GM19455 (cell line): ENCODE measurements around the gene GAS2L3.
"Not testable (repeated sequence)": the region's sequence is repeated elsewhere in the genome, so short reads cannot be mapped to it uniquely, and the experiment has no call there.

Source experiments
- ATAC-seq: cut with Tn5 transposase; IDR thresholded peaks from one replicate; pipeline ENCODE4 v1.9.1; 2021; ENCODE audit not compliant: unreplicated experiment

GAS2L3 gene

DNA sequence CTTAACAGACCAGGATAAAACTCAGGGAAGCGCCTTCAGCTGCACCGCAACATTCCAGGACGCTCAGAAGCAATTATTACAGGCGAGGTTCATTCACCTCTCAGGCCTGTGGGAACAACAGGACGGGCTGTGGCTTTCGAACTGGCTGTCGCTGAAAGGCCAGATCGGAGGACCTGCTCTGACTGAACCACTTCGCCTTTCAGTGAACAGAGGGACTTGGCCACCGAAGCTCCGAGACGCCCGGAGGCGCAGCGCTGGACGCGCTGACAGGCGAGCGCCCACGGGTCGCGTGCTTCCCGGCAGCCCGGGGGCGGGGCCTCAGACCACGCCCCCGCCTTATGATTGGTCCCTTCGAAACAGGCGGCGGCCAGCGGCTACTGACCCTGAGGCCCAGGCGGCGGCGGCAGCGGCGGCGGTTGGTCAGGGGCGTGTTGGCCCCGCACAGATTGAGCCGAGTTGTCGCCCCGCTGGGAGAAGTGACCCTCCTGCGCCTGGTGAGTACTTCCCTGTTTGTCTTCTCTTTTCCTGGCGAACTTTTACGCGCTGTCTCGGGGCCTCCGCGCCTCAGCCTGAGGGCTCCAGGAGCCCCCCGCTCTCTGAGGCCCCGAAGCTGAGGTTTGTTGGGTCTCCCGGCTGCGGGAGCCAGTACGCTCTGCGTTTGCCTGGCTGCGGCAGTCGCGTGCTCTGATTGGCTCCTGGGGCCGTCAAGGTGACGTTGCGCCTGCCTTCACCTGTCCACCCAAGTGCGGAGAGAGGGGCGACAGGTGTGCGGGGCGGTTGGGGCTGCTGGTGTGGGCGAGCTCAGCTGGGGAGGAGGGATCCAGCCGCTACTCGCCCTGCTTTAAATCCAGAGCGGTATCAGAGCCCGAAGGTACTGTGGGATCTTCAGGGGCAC is at the start of gene GAS2L3:
GAS2L3 (plus strand) TSS at position 393 of the 895 bp plus-strand sequence. CDS start 21,221 bp downstream, outside the sequence.
- peak; percentile 99 for ATAC-seq

DNA sequence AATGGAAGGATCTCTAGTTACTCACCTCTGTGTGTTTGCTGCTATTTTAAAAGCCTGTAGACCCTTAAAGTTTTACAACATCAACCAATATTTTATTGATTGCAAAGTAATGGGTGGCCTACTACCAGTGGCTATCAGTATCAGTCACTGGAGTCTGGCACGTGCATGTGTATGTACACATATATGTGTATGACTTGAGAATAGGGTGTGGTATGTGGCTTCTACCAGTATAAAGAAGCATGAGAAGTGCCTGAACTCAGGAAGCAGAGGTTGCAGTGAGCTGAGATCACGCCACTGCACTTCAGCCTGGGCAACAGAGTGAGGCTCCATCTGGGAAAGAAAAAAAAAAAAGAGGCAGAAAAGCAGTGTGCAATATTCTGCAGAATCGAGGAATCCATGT is 45.5 kb upstream of the GAS2L3 start:
- ATAC-seq, result no peak

DNA sequence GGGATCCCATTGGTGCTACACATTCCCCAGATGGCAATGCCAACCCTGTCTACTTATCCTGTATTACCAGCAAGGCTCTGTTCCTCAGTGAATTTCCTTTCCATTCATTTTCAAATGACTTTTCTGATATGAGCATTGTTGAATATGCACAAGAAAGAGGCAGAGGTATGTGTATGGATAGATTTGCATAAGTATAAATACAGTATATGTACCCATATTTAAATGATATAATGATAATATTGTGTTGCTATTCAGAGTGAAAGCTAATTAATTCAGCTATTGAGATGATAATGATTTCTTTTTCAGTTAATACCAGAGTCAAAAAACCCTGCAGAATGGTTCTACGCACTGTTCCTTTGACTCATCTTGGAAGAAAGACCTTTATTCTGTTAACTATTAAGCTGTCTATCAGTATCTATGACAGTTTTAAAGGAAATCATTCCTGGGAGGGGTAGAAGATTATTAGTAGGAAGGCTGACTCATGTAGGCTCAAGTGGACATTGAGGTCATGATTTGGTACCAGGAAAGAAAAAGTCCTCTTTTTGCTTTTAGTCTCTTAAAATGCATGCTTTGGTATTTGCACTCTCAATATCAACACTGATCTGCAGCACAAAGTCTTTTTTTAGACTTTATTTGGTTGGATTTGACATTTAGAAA is 44.9 kb upstream of the GAS2L3 start:
- no peak for ATAC-seq

DNA sequence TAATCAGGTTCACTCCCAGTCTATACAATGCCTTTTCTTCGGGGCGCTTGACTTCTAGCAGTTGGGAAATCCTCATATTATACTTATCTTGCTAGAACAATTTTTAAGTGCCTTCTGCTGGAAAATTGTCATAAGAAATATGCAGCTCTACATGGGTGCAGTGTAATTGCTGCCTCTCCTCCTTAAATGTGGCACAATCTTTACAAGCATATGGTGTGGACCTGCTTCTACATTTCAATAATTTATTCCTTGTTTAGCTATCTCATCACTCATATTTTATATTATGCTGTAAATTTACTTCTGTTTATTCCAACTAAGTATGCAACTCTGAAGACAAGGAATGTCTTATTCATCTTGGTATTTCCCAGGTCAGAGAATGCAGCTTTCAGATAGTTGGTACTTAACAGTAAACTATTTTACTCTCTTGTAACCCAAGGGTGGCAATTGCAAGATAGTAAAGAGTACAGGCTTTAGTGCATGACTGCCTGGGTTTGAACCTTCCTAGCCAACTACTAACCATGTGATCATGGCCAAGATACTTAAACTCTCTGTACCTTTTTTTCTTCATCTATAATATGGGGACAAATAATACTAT is 43.6 kb upstream of the GAS2L3 start:
- no peak for ATAC-seq

DNA sequence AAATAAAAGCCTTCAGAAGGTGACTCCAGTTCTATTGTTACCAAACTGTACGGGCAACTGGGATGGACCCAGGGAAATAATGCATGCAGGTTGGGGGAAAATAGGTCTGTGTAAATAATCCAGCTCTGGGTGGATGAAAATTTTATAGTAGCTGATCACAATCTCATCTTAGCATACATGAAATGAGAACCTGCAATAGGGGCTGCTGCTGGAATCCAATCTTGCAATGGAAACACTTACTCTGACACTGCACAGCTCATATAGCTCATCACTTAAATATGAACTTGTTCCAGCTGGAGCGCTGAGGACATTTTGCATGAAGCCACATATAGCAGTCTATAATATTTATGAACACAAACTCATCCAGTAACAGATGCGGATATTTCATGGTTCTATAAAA is 40.1 kb upstream of the GAS2L3 start:
- no peak for ATAC-seq

DNA sequence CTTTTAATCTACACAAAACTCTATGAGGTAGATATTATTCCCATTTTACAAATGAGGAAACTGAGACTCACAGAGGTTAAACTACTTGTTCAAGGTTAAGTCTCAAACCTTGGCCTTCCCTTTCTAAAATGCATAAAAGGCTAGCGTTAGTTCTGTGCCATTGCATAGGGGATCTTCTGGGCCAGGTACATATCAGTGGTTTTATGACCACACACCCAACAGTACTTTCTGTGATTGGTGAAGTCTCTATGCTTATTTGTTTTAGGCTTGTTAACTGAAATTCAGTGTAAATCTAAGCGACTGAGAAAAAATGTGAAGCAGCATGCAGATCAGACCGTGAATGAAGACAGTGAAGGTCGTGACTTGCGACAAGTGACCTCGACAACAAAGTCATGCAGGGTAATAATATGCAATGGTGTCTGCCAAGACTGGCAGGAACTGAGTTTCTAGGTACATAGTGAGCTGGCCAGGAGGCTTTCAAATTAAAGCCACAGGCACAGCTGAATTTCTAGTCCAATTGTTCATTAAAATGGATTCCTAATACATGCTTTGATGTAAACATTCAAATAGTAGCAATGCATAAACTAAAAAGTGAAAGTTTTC is 38.8 kb upstream of the GAS2L3 start:
- no peak for ATAC-seq

DNA sequence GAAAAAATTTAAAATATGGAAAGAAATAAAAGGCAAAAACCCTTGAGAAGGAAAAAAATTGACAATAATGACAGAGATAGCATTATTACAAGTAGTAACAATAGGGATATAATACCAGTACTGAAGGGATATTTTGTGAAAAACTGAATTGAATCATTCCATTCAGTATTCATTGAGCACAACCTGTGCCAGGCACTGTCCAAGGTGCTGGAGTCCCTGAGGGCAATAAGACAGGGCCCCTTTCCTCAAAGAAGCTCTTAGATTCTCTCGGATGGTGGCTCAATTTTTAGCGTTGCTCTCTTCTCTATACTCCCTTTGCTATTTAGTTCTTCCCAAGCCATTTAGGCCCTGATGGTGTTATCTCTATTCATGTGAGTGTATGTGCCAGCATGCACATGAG is 34.3 kb upstream of the GAS2L3 start:
- ATAC-seq, result no peak

DNA sequence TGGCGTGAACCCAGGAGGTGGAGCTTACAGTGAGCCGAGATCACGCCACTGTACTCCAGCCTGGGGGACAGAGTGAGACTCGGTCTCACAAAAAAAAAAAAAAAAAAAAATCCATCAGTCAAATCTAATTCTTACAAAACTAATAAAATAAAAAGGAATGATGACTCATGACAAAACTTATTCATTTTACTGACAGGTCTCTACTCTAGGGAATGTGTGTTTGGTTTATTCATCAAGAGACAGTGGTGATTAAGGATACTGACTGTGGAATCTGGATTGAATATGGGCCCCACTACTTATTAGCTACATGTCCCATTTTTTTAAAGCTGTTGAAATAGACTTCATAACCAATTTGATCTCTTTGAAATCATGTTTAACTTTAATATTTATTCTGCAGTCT is 29.3 kb upstream of the GAS2L3 start:
- ATAC-seq, result no peak

DNA sequence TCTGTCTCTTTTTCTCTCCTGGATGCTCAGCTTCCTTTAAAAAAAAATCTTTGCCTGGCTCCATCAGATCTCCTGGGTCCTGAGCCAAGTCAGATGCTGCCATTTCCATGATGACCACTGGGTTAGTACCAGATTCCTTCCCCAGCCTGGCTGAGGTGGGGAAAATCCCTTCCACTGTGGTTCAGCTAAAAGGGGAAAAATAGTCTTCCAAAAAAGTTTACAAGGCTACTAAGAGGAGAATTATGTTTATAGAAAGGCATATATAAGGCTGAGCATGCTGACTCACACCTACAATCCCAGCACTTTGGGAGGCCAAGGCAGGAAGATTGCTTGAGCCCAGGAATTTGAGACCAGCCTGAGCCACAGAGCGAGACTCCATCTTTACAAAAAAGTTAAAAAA is 28.4 kb upstream of the GAS2L3 start:
- no peak for ATAC-seq

DNA sequence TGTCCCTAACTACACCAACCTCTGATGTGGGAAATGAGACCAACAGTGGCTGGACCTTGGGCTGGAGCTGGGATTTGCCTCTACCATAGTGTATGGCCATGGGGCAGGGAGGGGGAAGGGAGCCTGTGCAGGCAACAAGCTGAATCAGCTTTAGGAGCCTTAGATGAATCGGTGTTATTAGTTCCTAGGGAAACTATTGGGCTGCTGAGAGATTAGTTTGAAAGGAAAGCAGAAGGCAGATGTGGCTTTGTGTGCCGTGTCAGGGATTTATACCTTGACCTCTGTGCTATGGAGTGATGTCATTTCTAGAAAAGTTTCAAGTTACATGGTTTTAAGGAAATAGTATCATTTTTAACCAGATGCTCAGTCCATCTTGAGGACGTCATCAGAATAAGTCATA is 19.5 kb upstream of the GAS2L3 start:
- no peak for ATAC-seq

DNA sequence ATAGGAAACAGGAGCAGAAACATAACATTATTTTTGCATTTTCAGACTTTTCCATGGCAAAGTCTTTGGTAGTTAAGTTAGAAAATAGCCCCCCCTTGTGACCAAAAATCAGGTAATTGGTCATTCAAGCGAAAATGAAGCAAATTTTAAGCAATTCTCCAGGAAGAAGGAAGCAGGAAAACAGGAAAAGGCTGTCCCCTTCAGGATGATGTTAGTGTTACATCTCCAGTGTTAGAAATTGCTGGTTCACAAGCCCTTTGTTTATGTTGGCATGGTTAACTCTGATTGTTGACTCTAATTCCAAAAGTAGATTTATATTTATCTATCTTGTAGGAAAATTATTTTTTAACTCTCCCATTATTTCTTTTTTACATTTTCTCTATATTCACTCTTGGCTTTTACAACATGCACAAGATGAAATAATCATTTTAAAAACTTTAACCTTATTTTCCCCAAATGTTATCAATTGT is 18.8 kb upstream of the GAS2L3 start:
- ATAC-seq, result no peak

DNA sequence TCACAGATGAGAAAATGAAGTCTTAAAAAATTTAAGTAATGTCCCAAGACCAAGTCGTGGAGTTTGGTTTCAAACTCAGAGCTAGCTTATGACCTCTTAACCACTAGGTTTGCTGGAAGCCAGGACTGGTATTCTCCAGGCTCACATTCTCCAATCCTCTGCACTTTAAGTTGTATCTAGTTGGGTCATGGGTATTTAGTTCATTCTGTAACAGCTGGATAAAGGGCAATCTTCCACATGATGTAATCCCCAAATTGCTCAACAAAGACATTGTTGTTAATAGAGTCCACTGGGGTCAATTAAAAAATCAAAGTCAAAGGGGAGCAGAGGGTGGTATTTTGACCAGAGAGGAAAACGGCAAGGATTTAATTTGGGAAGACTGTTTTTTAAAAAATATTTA is 17.8 kb upstream of the GAS2L3 start:
- ATAC-seq, result no peak

DNA sequence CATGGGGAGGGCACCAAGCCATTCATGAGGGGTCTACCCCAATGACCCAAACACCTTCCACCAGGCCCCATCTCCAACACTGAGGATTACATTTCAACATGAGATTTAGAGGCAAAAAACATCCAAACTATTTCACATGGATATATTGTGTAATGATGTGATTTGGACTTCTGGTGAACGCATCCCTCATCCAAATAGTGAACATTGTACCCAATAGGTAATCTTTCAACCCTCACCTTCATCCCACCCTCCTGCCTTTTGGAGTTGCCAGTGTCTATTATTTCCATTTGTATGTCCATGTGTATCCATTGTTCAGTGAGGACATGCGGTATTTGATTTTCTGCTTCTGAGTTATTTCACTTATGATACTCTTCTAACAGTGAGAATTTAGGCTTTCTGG is 16.1 kb upstream of the GAS2L3 start:
- ATAC-seq, result no peak

DNA sequence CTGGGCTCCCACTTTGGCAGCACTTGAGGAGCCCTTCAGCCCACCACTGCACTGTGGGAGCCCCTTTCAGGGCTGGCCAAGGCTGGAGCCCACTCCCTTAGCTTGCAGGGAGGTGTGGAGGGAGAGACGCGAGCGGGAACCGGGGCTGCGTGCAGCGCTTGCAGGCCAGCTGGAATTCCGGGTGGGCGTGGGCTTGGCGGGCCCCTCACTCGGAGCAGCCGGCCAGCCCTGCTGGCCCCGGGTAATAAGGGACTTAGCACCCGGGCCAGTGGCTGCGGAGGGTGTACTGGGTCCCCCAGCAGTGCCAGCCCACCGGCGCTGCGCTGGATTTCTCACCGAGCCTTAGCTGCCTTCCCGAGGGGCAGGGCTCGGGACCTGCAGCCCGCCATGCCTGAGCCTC is 14.2 kb upstream of the GAS2L3 start:
- not testable (repeated sequence) for ATAC-seq

DNA sequence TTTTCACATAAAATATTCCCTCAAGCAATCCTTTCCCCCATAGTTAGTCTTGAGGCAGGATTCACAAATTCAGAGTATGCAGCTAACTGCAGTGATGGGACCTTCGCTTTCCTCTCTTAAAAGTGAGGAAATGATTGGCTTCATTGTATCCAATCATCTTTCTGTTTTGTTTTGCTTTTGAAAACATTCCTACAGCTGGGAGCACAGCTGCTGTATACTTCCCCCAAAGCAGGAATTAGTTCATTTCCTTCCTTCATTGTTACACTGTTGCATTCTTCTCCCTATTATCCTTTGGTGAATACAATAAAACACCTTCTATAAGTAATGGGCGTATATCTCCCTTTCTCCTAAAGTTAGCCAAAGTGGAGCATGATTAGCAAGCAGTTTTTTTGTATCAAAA is 9.4 kb upstream of the GAS2L3 start:
- no peak for ATAC-seq

DNA sequence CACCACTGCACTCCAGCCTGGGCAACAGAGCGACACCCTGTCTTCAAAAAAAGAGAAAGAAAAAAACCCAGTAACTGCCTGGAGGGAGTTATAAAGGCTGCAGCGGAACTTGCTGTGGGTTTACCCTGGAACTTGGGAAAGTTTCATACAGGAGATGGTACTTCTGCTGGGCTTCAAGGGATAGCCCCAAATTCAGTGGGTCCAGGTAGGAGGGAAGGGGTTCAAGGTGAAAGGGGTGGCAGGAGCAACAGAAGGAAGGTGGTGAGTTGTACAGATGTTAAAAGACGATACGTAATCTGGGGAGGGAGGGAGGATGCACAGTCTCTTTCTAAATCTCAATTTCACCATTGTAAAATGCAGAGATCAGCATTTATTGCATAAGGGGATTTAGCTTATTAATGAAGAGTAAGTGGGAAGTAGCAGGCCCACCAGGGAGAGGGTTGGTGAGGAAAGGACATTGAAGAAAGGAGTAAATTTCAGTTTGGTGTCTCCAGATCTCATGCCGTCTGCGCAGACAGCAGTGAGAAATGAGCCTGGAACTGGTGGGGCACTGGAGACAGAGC is 8.5 kb upstream of the GAS2L3 start:
- ATAC-seq, result no peak

DNA sequence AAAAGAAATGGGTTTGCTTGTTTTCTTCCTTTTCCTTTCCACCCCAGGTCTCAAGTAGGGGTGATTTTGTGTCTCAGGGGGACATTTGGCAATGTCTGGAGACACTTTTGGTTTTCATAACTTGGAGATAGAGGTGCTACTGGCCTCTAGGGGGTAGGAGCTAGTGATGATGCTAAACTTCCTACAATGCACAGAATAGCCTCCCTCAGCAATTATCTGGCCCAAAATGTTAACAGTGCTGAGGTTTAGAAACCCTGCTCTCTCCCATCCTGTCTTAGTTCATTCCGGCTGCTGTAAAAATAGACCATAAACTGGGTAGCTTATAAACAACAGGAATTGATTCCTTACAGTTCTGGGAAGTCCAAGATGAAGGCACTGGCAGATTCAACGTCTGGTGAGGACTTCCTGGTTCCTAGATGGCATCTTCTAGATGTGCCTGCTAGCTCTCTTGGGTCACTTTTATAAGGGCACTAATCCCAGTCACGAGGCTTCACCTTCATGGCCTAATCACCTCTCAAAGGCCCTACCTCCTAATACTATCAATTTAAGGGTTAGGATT is 7.4 kb upstream of the GAS2L3 start:
- ATAC-seq, result no peak

DNA sequence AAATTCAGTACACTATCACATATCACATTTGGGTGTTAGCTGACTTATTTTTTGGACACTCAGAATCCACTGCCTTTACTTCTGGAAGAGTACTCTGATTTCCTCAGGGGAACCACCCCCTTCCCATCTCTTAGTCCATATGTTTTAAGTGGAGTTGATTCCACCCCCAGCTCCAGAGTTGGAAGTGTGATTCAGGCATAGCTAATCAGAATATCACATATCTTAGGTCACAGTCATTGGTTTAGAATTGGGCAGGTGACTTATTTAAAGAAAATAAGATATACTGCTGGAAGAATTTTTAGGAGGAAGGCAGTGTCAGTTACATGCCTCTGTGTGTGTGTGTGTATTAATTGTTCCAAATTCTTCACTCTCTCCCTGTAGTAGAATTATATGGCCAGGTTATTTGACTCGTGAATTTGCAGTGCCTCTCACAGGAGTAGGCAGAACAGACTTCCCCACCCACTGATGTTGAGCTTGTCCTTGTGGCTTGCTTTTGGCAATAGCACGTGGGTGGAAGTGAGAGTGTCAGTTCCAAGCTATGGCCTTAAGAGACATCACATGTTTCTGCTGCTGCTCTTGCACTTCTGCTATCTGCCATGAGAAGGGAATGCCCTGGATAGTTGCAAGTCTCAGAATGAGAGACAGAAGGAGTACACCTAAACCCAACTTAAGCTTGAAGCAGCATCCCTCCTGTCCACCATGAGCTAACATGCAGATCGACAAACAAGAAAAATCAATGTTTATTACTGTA is 6.4 kb upstream of the GAS2L3 start:
- peak; percentile 97 for ATAC-seq

DNA sequence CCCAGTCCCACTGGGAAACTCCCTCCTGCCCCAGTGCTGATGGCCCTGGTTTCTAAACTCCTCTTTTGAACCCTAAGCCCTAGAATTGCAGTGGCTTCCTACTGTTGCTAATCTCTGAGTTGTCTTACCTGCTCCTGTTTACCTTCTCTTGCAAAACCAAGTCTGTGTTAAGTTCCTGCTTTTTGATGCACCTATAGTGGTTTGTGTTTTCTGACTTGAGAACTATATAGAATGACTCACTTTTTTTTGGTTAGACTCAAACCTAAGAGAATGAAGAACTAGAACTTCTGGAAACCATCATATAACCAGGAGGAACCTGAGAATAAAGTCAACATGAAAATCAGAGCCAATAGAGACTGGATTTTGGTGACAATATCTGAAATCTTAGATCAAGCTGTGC is 5.5 kb upstream of the GAS2L3 start:
- no peak for ATAC-seq

DNA sequence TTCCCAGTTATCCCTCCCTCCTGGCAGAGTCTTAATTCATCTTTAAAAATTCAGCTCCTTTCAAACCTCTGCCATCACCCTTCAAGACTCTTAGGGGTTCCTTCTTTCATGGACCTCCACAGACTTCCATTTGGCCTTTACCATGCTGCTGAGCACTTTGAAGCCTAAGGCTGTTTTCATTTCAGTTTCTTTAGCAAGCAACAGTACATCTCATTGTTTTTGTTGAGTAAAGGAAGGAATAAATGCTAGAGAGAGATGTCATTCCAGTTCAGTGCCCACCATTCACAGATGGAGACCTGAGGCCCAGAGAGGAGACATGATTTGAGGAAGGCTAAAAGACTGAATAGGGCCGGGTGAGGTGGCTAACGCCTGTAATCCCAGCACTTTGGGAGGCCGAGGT is 1.3 kb upstream of the GAS2L3 start:
- no peak for ATAC-seq
